ENCODE results near the gene ISCA1.
"Not testable (repeated sequence)": the region's sequence is repeated elsewhere in the genome, so short reads cannot be mapped to it uniquely, and the experiment has no call there.

Gene ISCA1

GRCh38 chr9:86324308-86324707, 42.0 kb upstream of the ISCA1 start:
- TF ChIP-seq CTCF (IDR thresholded peaks at IDR 0.05; ENCODE audit: low read depth, low read length), result no peak
- H3K4me3 ChIP-seq (ENCODE audit: low read depth, low read length), result no peak overlapping the region
- H3K9me3 ChIP-seq, result no peaks in the 10 kb centered on the region
- no peaks in the 10 kb centered on the region for H3K27me3 ChIP-seq
- DNase-seq, result no peak
- H3K4me1 ChIP-seq, result no peaks in the 10 kb centered on the region
- H3K36me3 ChIP-seq, result peaks cover 37% of the 10 kb centered on the region

- Histone ChIP-seq H3K4me1 (no peaks in the 10 kb centered on the region), H3K36me3 (peaks cover 34% of the 10 kb centered on the region)
- TF ChIP-seq CTCF (IDR thresholded peaks at IDR 0.05; ENCODE audit: low read depth, low read length), result no peak
Observed at GRCh38 chr9:86322973-86323644, 40.8 kb upstream of the ISCA1 start.

GRCh38 chr9:86321373-86321772, 39.0 kb upstream of the ISCA1 start:
- Histone ChIP-seq H3K4me1 (no peaks in the 10 kb centered on the region), H3K27me3 (no peaks in the 10 kb centered on the region), H3K4me3 (ENCODE audit: low read depth, low read length) (no peak overlapping the region), H3K9me3 (no peaks in the 10 kb centered on the region), H3K36me3 (peaks cover 38% of the 10 kb centered on the region)
- no peak for TF ChIP-seq CTCF (IDR thresholded peaks at IDR 0.05; ENCODE audit: low read depth, low read length)
- no peak for DNase-seq

More at GRCh38 chr9:86322973-86323644, 40.8 kb upstream of the ISCA1 start:
- Histone ChIP-seq H3K27me3 (no peaks in the 10 kb centered on the region), H3K9me3 (no peaks in the 10 kb centered on the region), H3K4me3 (ENCODE audit: low read depth, low read length) (no peak overlapping the region)
- no peak for DNase-seq

- Histone ChIP-seq H3K36me3 (peaks cover 20% of the 10 kb centered on the region), H3K4me1 (no peaks in the 10 kb centered on the region), H3K4me3 (ENCODE audit: low read depth, low read length) (no peak overlapping the region), H3K27me3 (no peaks in the 10 kb centered on the region), H3K9me3 (no peaks in the 10 kb centered on the region)
- TF ChIP-seq CTCF (IDR thresholded peaks at IDR 0.05; ENCODE audit: low read depth, low read length), result no peak
- DNase-seq, result no peak
Observed at GRCh38 chr9:86318187-86318586, 35.8 kb upstream of the ISCA1 start.

- no peaks in the 10 kb centered on the region for H3K27me3 ChIP-seq
- no peak overlapping the region for H3K4me3 ChIP-seq (ENCODE audit: low read depth, low read length)
- no peak for DNase-seq
- H3K4me1 ChIP-seq, result no peaks in the 10 kb centered on the region
- H3K36me3 ChIP-seq, result peaks cover 10% of the 10 kb centered on the region
- H3K9me3 ChIP-seq, result no peaks in the 10 kb centered on the region
- no peak for TF ChIP-seq CTCF (IDR thresholded peaks at IDR 0.05; ENCODE audit: low read depth, low read length)
Observed at GRCh38 chr9:86315078-86315477, 32.7 kb upstream of the ISCA1 start.

- H3K4me1 ChIP-seq; DNase-seq; H3K4me3 ChIP-seq (ENCODE audit: low read depth, low read length); H3K27me3 ChIP-seq; H3K9me3 ChIP-seq: not testable (repeated sequence)
- H3K36me3 ChIP-seq, result peaks cover 13% of the 10 kb centered on the region
Observed at GRCh38 chr9:86312959-86313358, 30.6 kb upstream of the ISCA1 start.
